Measurements from ENCODE around the gene ADH4. TPM values are rescaled to one million over a fixed set of nuclear protein-coding genes. Genes with fewer than 3 reads are reported as not detected.

Gene ADH4
- total RNA-seq, 4 donors from 2014 or later, result 0.55 to 1.1 TPM; not detected in 2

- no peak for DNase-seq
- H3K4me1 ChIP-seq, result peaks cover 0 to 13% (median 0%) of the 10 kb centered on the region in 4 donors
- TF ChIP-seq POLR2A (IDR thresholded peaks at IDR 0.05) (no peak), CTCF (IDR thresholded peaks at IDR 0.05) (no peak), POLR2AphosphoS5 (IDR thresholded peaks at IDR 0.05) (no peak), EP300 (IDR thresholded peaks at IDR 0.05; ENCODE audit: low read depth) (no peak)
- in situ Hi-C loops (cut with MboI; ENCODE audit: low pct_ligation_motif_present in 1 of 4, low pct_unique_long_range_greater_than_20kb in 1 of 4, low sequenced_read_pairs in 3 of 4) (no loop called here), intact Hi-C loops (cut with DNase I; ENCODE audit: low total_unique reads) (no loop called here)
- no peaks in the 10 kb centered on the region for H3K27me3 ChIP-seq
- no peaks in the 10 kb centered on the region for H3K36me3 ChIP-seq
- 40 to 60% methylated on average over 1 to 2 of the region's 2 CpGs for WGBS, 2 donors (ENCODE audit: low coverage in 1 of 2)
- no peak overlapping the region for H3K4me3 ChIP-seq
- H3K27ac ChIP-seq, result peak overlapping the region in 3 of 4 donors; percentile 15 to 50 (median 37)
- H3K9me3 ChIP-seq, result peaks cover 0 to 10% of the 10 kb centered on the region in 2 donors
Measured at GRCh38 chr4:99180382-99181070, 36.4 kb upstream of the ADH4 start.

GRCh38 chr4:99179626-99180025 lies 35.5 kb upstream of the ADH4 start:
- H3K4me3 ChIP-seq, result no peak overlapping the region
- no peaks in the 10 kb centered on the region for H3K36me3 ChIP-seq
- DNase-seq, result peak; percentile 41
- WGBS, 2 donors (ENCODE audit: low coverage in 1 of 2), result 50% methylated on average over 1 of the region's 1 CpG; no CpG with 5 or more reads in 1 of the 2 donors
- H3K27ac ChIP-seq, result no peak overlapping the region
- in situ Hi-C loops (cut with MboI; ENCODE audit: low pct_ligation_motif_present in 1 of 4, low pct_unique_long_range_greater_than_20kb in 1 of 4, low sequenced_read_pairs in 3 of 4) (no loop called here), intact Hi-C loops (cut with DNase I; ENCODE audit: low total_unique reads) (no loop called here)
- peaks cover 0 to 13% (median 0%) of the 10 kb centered on the region in 4 donors for H3K4me1 ChIP-seq
- H3K27me3 ChIP-seq, result no peaks in the 10 kb centered on the region
- H3K9me3 ChIP-seq, result peaks cover 0 to 10% of the 10 kb centered on the region in 2 donors
- TF ChIP-seq EP300 (IDR thresholded peaks at IDR 0.05; ENCODE audit: low read depth) (no peak), POLR2A (IDR thresholded peaks at IDR 0.05) (no peak), CTCF (IDR thresholded peaks at IDR 0.05) (no peak), POLR2AphosphoS5 (IDR thresholded peaks at IDR 0.05) (no peak)

- peaks cover 0 to 10% of the 10 kb centered on the region in 2 donors for H3K9me3 ChIP-seq
- peaks cover 0 to 13% (median 0%) of the 10 kb centered on the region in 4 donors for H3K4me1 ChIP-seq
- in situ Hi-C loops (cut with MboI; ENCODE audit: low pct_ligation_motif_present in 1 of 4, low pct_unique_long_range_greater_than_20kb in 1 of 4, low sequenced_read_pairs in 3 of 4) (no loop called here), intact Hi-C loops (cut with DNase I; ENCODE audit: low total_unique reads) (no loop called here)
- no peak overlapping the region for H3K4me3 ChIP-seq
- no peak for TF ChIP-seq POLR2A (IDR thresholded peaks at IDR 0.05)
- TF ChIP-seq CTCF (IDR thresholded peaks at IDR 0.05), result no peak
- TF ChIP-seq POLR2AphosphoS5 (IDR thresholded peaks at IDR 0.05), result no peak
- no peak for TF ChIP-seq EP300 (IDR thresholded peaks at IDR 0.05; ENCODE audit: low read depth)
- no peak overlapping the region for H3K27ac ChIP-seq
- H3K36me3 ChIP-seq, result no peaks in the 10 kb centered on the region
- H3K27me3 ChIP-seq, result no peaks in the 10 kb centered on the region
- DNase-seq, result no peak
- 57% methylated on average over 1 of the region's 2 CpGs; no CpG with 5 or more reads in 1 of the 2 donors for WGBS, 2 donors (ENCODE audit: low coverage in 1 of 2)
Measured at GRCh38 chr4:99179178-99179577, 35.1 kb upstream of the ADH4 start.

- Histone ChIP-seq H3K27me3 (no peaks in the 10 kb centered on the region), H3K4me1 (no peaks in the 10 kb centered on the region), H3K9me3 (no peaks in the 10 kb centered on the region), H3K27ac (no peak overlapping the region), H3K36me3 (no peaks in the 10 kb centered on the region), H3K4me3 (no peak overlapping the region)
- intact Hi-C loops (cut with DNase I; ENCODE audit: low total_unique reads), result no loop called here
- DNase-seq, result no peak
- TF ChIP-seq EP300 (IDR thresholded peaks at IDR 0.05; ENCODE audit: low read depth) (no peak), POLR2AphosphoS5 (IDR thresholded peaks at IDR 0.05) (no peak), POLR2A (IDR thresholded peaks at IDR 0.05) (no peak), CTCF (IDR thresholded peaks at IDR 0.05) (no peak)
- in situ Hi-C loops (cut with MboI; ENCODE audit: low pct_ligation_motif_present in 1 of 4, low pct_unique_long_range_greater_than_20kb in 1 of 4, low sequenced_read_pairs in 3 of 4), result no loop called here
- WGBS, 2 donors (ENCODE audit: low coverage in 1 of 2), result 41 to 92% methylated on average over 2 of the region's 2 CpGs
Measured at GRCh38 chr4:99166544-99166943, 22.4 kb upstream of the ADH4 start.
